GM12878 (cell line): Measurements from ENCODE around the gene TNF. TPM values are rescaled to one million over a fixed set of nuclear protein-coding genes. Genes with fewer than 3 reads are reported as not detected.

Experiments
- BCL3 ChIP-seq: IDR thresholded peaks from 2 replicates; pipeline ENCODE4 v1.6.1; 2011; ENCODE audit warnings: borderline replicate concordance, low read depth, mild to moderate bottlenecking, moderate library complexity, low read length; ENCODE audit not compliant: insufficient read depth, poor library complexity, severe bottlenecking
- BHLHE40 ChIP-seq, 2 experiments: fragments of 450-650 bp in 1 of 2; IDR thresholded peaks; 2 replicates each; pipeline ENCODE4 v1.6.1; 2011 to 2017; ENCODE audit warnings: low read depth in 2 of 2, borderline replicate concordance in 1 of 2, improper control_type of control experiment in 1 of 2, low read length in 1 of 2, mild to moderate bottlenecking in 1 of 2
- CHD4 ChIP-seq: fragments of 200-600 bp; sonication (generic); IDR thresholded peaks from 2 replicates; pipeline ENCODE4 v1.6.1; 2016; ENCODE audit warnings: mild to moderate bottlenecking
- EGR1 ChIP-seq, 2 experiments: IDR thresholded peaks; 1 replicate in 1 of 2; 2 replicates in 1 of 2; pipeline ENCODE4 v1.6.1; 2011 to 2012; ENCODE audit warnings: low read depth in 2 of 2, low read length in 2 of 2, borderline replicate concordance in 1 of 2, mild to moderate bottlenecking in 1 of 2, moderate library complexity in 1 of 2
- JUNB ChIP-seq: IDR thresholded peaks from 2 replicates; pipeline ENCODE4 v1.6.1; 2016; ENCODE audit warnings: antibody characterized with exemption, mild to moderate bottlenecking
- KDM1A ChIP-seq: fragments of 200-600 bp; sonication (generic); IDR thresholded peaks from 2 replicates; pipeline ENCODE4 v1.6.1; 2016; ENCODE audit warnings: borderline replicate concordance
- KLF5 ChIP-seq: fragments of 450-650 bp; IDR thresholded peaks from 2 replicates; pipeline ENCODE4 v1.6.1; 2014; ENCODE audit warnings: mild to moderate bottlenecking; ENCODE audit not compliant: partially characterized antibody
- MXI1 ChIP-seq: fragments of 150-350 bp; IDR thresholded peaks from 2 replicates; pipeline ENCODE4 v1.6.1; 2011; ENCODE audit warnings: low read depth, mild to moderate bottlenecking, inconsistent platforms, low read length, improper control_type of control experiment
- NFYA ChIP-seq: IDR thresholded peaks from 2 replicates; pipeline ENCODE4 v1.6.1; 2011; ENCODE audit warnings: low read depth, mild to moderate bottlenecking, low read length, improper control_type of control experiment, borderline replicate concordance
- NFYB ChIP-seq: IDR thresholded peaks from 2 replicates; pipeline ENCODE4 v1.6.1; 2011; ENCODE audit warnings: low read depth, mild to moderate bottlenecking, low read length, improper control_type of control experiment, moderate library complexity; ENCODE audit not compliant: insufficient read depth
- NR2C1 ChIP-seq: fragments of 450-650 bp; IDR thresholded peaks from 2 replicates; pipeline ENCODE4 v1.6.1; 2017; ENCODE audit warnings: antibody characterized with exemption, mild to moderate bottlenecking, moderate library complexity
- POU2F2 ChIP-seq: IDR thresholded peaks from 3 replicates; pipeline ENCODE4 v1.6.1; 2011; ENCODE audit warnings: low read depth, mild to moderate bottlenecking, low read length, borderline replicate concordance
- RCOR1 ChIP-seq: conservative IDR thresholded peaks from 2 replicates; pipeline ENCODE4 v1.6.1; 2012; ENCODE audit warnings: low read depth, low read length, improper control_type of control experiment
- SPI1 ChIP-seq: IDR thresholded peaks from 2 replicates; pipeline ENCODE4 v1.6.1; 2011; ENCODE audit warnings: low read depth, mild to moderate bottlenecking, low read length, moderate library complexity, borderline replicate concordance; ENCODE audit not compliant: insufficient read depth
- SRF ChIP-seq, 2 experiments: IDR thresholded peaks; 2 replicates each; pipeline ENCODE4 v1.6.1; 2011; ENCODE audit warnings: low read depth in 2 of 2, low read length in 2 of 2, mild to moderate bottlenecking in 1 of 2, moderate library complexity in 1 of 2
- SUPT20H ChIP-seq: IDR thresholded peaks from 2 replicates; pipeline ENCODE4 v1.6.1; 2011; ENCODE audit warnings: low read depth, mild to moderate bottlenecking, low read length, moderate library complexity, borderline replicate concordance; ENCODE audit not compliant: control insufficient read depth
- TCF12 ChIP-seq: IDR thresholded peaks from 2 replicates; pipeline ENCODE4 v1.6.1; 2011; ENCODE audit warnings: low read depth, mild to moderate bottlenecking, low read length
- TCF3 ChIP-seq: IDR thresholded peaks from 2 replicates; pipeline ENCODE4 v1.6.1; 2012; ENCODE audit warnings: low read depth, mild to moderate bottlenecking, low read length, borderline replicate concordance; ENCODE audit not compliant: insufficient read depth
- ZBTB33 ChIP-seq: fragments of 450-650 bp; IDR thresholded peaks from 2 replicates; pipeline ENCODE4 v1.6.1; 2017; ENCODE audit warnings: mild to moderate bottlenecking
- ZNF384 ChIP-seq: IDR thresholded peaks from 2 replicates; pipeline ENCODE4 v1.6.1; 2012; ENCODE audit warnings: low read depth, mild to moderate bottlenecking, low read length, improper control_type of control experiment, borderline replicate concordance
- polyA plus RNA-seq, 11 experiments: library from polyadenylated mRNA; depleted of rRNA in 4 of 11; unstranded in 6 of 11; stranded (reverse) in 5 of 11; fragments of >200 nt; fragmentation: Nextera tagmentation in 4 of 11; fragmentation: Illumina TruSeq in 1 of 11; extraction: Ambion mirVana in 4 of 11; extraction: Trizol in 1 of 11; gene quantifications; 1 replicate in 1 of 11; 2 replicates in 10 of 11; pipeline versions ENCODE4 v1.2.1 to v1.2.3, GENCODE V29; 2011 to 2016; ENCODE audit warnings: inconsistent platforms in 2 of 11, missing spikeins in 2 of 11, low read depth in 1 of 11
- total RNA-seq, 4 experiments: library from RNA; depleted of rRNA in 3 of 4; stranded (reverse); fragments of >200 nt in 3 of 4; fragmentation: Illumina TruSeq in 1 of 4; extraction: Trizol in 1 of 4; gene quantifications; 2 replicates each; pipeline versions ENCODE4 v1.2.1 to v1.2.3, GENCODE V29; 2013 to 2021
- TF ChIP-seq, protein P1 (sequence below): IDR thresholded peaks from 2 replicates; pipeline ENCODE4 v1.6.1; 2011; ENCODE audit warnings: mild to moderate bottlenecking, low read depth, low read length, moderate library complexity; ENCODE audit not compliant: insufficient replicate concordance
- TF ChIP-seq, protein P2 (sequence below): fragments of 450-650 bp; IDR thresholded peaks from 2 replicates; pipeline ENCODE4 v1.6.1; 2017; ENCODE audit warnings: mild to moderate bottlenecking, low read depth, inconsistent platforms; ENCODE audit not compliant: poor library complexity, severe bottlenecking

TNF gene
- total and polyA plus RNA-seq, 10 of the 15 experiments (the other 5 are each of a cell fraction or from before 2014, with no cell fraction given), result 18.0 to 94.8 (median 61.9) TPM

GRCh38 chr6:31546958-31547726 lies 28.2 kb upstream of the TNF start, which contains the start of gene NFKBIL1 (continued):
- TF ChIP-seq ZBTB33 (no peak), SPI1 (peak; percentile 65), NR2C1 (peak; percentile 90), BCL3 (no peak), KLF5 (peak; percentile 43), SUPT20H (no peak), NFYB (no peak), TCF3 (no peak), EGR1 (IDR thresholded peaks at IDR 0.05; ENCODE audit: borderline replicate concordance in 1 of 2, low read depth in 2 of 2, low read length in 2 of 2) (0 out of 3 replicates have a peak, but pooled peaks of 1 of the 2 experiments have one; percentile 25), RCOR1 (peak; percentile 78; the same call in 1 of the 2 replicates), CHD4 (no peak), TCF12 (no peak), POU2F2 (peak; percentile 71; the same call in 1 of the 3 replicates), BHLHE40 (IDR thresholded peaks at IDR 0.05; ENCODE audit: borderline replicate concordance in 1 of 2, low read depth in 2 of 2, low read length in 1 of 2) (no peak), KDM1A (no peak), ZNF384 (no peak), JUNB (no peak), SRF (IDR thresholded peaks at IDR 0.05; ENCODE audit: low read depth in 2 of 2, low read length in 2 of 2) (peak in 1 of 2 experiments; percentile 81; a peak in 2 of 4 replicates), MXI1 (0 out of 2 replicates have a peak, but pooled peaks have one; percentile 53), NFYA (no peak)
- TF ChIP-seq, protein P1, sequence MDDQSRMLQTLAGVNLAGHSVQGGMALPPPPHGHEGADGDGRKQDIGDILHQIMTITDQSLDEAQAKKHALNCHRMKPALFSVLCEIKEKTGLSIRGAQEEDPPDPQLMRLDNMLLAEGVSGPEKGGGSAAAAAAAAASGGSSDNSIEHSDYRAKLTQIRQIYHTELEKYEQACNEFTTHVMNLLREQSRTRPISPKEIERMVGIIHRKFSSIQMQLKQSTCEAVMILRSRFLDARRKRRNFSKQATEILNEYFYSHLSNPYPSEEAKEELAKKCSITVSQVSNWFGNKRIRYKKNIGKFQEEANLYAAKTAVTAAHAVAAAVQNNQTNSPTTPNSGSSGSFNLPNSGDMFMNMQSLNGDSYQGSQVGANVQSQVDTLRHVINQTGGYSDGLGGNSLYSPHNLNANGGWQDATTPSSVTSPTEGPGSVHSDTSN, result no peak
- TF ChIP-seq, protein P2, sequence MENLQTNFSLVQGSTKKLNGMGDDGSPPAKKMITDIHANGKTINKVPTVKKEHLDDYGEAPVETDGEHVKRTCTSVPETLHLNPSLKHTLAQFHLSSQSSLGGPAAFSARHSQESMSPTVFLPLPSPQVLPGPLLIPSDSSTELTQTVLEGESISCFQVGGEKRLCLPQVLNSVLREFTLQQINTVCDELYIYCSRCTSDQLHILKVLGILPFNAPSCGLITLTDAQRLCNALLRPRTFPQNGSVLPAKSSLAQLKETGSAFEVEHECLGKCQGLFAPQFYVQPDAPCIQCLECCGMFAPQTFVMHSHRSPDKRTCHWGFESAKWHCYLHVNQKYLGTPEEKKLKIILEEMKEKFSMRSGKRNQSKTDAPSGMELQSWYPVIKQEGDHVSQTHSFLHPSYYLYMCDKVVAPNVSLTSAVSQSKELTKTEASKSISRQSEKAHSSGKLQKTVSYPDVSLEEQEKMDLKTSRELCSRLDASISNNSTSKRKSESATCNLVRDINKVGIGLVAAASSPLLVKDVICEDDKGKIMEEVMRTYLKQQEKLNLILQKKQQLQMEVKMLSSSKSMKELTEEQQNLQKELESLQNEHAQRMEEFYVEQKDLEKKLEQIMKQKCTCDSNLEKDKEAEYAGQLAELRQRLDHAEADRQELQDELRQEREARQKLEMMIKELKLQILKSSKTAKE, result peak; percentile 40
